Kasumi-1 (cell line): Measurements from ENCODE around the gene STX12.
"Not testable (repeated sequence)": the region's sequence is repeated elsewhere in the genome, so short reads cannot be mapped to it uniquely, and the experiment has no call there.

Experiments
- DNase-seq, 2 experiments: peaks; one replicate each; lab custom pipeline; 2025; lab: John Stamatoyannopoulos, UW

STX12 gene

GRCh38 chr1:27868932-27869718 lies 96.1 kb downstream of the STX12 start:
- peak; percentile 75 to 81 for DNase-seq

DNA sequence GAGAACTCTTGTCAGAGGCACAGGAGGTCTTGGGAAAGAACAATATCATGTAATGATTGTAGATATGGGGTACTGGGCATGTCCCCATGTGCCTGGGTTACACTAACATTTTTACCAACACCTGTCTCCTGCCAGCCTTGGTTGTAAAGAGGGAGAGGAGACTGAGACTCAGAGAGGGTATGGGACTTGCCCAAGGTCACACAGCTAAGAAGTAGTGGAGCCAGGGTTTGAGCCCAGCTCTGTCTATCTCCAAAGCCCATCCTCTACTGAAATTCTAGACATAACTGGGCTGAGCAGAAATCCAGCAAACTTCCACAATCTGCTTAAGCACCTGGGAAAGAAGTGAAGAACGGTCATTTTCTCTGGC lies 96.7 kb downstream of the STX12 start:
- no peak for DNase-seq

- not testable (repeated sequence) for DNase-seq
These were observed 98.1 kb downstream of the STX12 start for GRCh38 chr1:27871076-27871475.

- DNase-seq, result peak; percentile 47 to 48
These were observed 99.2 kb downstream of the STX12 start, which contains the start of gene THEMIS2 for GRCh38 chr1:27872059-27872801. TSS of gene THEMIS2 (plus strand) at chr1:27872544. CDS start at chr1:27872572, 28 bp downstream.

- DNase-seq, result peak; percentile 26 to 32
These were observed 100.0 kb downstream of the STX12 start for GRCh38 chr1:27872802-27873551.

GRCh38 chr1:27873671-27874384 lies 100.8 kb downstream of the STX12 start:
- peak; percentile 65 to 74 for DNase-seq
